ENCODE data around the gene CHMP1B.

CHMP1B gene, protein sequence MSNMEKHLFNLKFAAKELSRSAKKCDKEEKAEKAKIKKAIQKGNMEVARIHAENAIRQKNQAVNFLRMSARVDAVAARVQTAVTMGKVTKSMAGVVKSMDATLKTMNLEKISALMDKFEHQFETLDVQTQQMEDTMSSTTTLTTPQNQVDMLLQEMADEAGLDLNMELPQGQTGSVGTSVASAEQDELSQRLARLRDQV

DNA sequence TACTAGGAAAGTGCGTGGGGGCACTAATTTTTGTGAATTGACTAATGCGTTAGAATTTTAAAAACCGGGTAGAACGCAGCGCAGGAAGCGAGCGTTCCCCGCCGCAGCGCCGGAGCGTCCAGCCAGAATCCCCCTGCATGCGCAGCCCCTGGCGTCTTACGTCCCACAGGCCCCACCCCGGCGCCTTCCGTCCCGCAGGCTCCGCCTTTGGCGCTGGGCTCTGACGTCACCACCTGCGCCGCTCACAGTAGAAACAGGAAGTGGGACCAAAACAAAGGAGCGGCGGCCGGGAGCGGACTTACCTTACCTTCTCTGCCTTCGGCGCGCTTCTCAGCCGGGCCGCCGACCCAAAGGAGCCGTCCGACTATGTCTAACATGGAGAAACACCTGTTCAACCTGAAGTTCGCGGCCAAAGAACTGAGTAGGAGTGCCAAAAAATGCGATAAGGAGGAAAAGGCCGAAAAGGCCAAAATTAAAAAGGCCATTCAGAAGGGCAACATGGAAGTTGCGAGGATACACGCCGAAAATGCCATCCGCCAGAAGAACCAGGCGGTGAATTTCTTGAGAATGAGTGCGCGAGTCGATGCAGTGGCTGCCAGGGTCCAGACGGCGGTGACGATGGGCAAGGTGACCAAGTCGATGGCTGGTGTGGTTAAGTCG is at the start of gene CHMP1B:
Gene CHMP1B (plus strand): TSS at position 268 of the 660 bp plus-strand sequence. CDS start 99 bp downstream, at position 367.
- DNase-seq, result peak; percentile 98

DNA sequence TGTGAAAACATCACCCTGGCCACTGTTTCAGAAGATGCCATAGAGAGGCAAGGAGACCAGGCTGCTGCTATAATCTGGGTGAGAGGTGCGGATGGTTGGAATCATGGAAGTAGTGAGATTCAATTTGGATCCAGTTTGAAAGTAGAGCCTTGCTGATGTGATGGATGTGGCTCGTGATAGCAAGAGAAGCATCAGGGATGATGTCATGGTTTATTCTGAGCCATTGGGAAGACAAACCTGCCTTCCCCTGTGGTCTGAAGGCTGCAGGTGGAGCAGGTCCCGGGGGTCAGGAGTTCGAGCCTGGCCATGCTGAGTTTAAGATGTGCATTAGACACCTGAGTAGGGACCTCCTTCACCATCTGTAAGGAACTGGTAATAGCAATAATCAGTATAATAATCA is 49.6 kb upstream of the CHMP1B start:
- no peak for DNase-seq

DNA sequence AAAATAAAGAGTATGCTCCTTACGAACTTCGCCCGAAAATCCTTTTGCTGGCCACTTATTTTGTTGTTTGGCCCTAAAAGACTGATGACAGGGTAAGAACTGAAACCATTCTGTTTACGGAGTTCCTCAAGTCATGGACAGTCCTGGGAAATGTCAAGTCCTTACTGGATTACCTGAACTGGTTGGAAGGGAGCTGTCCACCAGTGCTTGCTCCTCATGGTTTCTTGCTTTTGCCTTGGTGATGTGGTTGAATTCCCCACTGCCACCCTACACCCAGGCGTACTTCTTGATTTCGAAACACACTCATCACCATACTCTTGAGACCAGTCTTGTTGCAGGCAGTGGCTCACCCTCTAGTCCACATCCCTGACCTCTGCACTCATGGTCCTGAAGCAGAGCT is 49.1 kb upstream of the CHMP1B start:
- no peak for DNase-seq

DNA sequence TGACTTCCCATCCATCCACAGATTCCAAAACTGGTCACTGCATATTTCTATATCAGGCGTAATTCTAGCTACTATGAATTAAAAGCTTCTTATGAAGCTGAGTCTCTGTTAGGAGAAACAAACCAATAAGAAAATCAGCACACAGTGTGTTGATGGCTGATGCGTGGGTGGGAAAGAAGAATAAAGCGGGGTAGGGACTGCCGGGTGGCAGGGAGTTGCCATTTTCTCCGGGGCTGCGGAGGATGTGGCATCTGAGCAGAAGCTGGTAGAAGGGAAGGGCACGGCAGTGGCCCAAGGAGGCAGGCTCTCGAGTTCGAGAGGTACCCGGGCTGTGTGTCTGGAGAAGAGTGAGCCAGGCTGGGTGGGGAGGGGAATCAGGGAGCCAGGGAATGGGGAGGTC is 48.6 kb upstream of the CHMP1B start:
- no peak for DNase-seq

DNA sequence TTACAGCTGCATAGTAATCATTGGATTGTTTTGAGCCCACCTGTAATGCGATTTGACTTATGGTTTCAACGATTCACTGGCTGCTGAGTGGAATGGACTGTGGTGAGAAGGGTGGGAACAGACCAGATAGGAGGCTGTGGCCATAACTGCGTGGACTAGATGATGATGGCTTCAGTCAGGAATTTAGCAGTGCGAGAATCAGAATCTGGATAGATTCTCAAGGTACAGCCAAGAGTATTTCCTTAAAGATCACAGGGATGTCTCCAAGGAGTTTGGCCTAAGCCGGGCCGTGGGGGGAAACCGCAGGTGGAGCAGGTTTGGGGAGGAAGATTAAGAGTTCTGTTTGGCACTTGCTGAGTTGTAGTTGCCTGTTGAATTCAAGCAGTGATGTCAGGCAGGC is 44.0 kb upstream of the CHMP1B start:
- DNase-seq, result no peak

DNA sequence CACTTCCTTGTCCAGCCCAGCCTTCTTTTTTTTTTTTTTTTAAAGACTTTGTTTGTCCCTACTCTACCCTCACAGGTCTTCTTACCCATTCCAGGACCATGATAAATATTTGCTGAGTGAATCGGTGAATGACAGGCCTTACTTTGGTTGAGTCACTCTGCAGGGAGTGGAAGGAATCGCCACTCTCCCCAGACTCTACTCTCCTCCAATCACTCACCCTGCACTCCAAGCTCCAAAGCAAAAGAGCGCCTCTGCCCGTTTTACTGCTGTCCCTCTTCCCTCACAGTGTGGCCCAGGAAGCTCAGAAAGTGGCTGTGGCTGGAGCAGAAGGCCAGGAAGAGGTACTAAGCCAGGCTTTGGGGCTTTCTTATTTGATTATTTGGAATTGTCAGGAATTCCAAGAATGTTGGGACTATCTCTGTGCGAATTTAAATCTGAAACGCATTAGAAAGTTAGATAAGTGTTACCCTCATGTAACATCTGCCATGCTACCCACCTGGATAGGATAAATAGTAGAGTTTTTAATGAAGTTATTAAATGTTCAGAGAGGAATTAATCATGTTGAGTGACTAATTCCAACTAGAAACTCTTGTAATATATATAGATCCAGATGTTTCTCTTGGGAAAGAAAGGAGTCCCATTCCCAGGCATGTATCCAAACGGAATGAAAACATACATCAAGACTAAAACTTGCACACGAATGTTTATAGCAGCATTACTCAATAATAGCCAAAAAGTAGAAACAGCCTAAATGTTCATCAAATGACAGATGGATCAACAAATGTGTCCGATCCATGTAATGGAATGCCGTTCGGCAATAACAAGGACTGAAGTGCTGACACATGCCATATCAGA is 43.0 kb upstream of the CHMP1B start:
- no peak for DNase-seq

DNA sequence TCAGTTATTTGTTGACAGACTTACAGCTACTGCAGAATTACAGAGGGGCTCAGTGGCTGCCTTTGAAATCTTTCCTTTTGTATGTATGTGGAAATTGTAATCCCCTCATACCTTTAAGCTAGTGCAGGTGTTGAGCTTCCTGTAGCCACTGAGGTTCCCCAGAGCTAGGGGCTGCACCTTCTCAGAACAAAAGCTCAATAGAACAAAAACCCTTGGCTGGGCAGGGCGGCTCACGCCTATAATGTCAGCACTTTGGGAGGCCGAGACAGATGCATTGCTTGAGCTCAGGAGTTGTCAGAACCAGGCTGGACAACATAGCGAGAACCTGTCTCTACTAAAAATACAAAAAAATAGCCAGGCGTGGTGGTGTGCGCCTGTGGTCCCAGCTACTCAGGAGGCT is 41.3 kb upstream of the CHMP1B start:
- DNase-seq, result no peak

DNA sequence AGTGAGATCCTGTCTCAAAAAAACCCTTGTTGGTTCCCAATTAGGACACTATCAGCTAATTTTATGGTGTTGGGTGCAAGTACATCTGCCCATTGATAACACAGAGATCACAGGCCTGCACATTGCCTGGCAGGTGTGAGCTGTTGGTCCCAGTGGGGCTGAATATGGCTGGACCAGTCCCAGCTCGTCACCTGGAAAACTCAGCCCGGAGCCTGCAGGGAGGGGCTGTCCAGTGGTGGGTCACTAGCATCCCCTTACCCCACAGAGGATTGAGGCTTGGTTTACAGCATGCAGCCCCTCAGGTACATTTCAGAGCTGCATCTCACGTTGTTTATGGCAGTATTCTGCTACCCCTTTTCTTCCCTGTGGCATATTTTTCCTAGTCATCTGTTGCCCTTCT is 40.8 kb upstream of the CHMP1B start:
- no peak for DNase-seq

DNA sequence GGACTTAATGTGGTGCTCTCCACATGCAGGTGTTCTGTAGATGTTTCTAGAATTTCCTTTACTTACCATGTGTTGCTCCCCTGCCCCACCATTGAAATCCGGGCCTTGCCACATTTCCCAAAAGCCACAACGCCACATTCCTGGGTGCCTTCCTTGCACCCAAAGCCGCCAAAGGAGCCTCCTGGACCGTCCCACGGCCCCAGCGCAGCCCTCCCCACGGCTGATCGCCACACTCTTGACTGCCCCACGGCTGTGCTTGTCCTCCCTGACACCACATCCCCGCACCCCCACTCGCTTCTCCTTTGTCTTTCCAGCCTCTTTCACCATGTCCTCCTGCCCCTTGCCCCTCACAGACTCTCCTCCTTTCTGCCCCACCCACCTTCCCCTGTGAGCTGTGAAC is 40.2 kb upstream of the CHMP1B start:
- no peak for DNase-seq

DNA sequence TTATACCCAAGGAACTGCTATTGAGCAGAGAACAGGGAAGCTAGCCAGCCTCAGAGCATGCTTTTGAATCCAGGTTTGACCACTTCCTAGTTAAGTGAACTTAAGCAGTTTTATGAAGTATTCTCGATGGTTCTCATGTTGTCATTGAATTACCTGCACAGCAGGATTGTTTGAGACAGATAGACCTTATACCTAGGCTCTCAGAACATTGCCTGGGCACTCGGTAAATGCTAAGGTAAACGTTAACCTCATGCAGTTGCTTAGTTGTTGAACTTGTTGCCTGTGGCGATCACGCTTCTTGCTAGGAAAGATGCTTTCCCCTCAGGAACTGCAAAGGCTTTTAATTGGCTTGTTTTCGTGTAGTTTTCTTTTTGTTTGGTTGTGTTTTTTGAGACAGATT is 34.0 kb upstream of the CHMP1B start:
- DNase-seq, result no peak

DNA sequence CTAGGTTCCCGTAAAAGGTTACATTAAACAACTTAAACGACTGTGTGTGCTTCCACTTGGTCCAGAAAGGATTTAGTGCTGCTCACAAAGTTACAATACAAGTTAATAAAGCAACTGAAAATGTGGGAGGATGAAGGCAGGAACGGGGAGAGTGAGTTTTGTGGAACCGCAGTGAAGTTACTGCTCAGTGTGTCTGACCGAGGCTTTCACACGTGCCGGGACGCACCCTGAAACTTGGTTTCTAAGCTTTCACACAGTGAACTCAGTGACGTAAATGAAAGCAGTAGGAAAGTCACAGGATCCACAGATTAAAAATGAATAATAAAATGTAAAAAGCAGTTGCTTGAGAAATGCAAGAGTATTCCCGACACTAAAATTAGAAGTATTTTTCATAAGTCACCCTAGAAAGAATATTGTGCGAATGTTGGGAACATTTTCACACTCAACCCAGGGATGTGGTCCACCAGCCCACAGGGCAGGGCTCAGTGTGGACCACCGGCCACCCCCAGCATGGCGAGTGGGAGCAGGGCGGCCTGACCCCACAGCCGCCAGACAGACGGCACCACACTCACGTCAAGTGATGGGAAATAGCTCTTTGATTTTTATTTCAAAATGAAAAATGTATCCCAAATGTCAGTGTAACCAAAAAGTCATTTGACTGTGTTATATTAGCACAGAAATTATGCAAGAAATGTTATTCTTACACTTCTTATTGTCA is 32.6 kb upstream of the CHMP1B start:
- DNase-seq, result no peak

DNA sequence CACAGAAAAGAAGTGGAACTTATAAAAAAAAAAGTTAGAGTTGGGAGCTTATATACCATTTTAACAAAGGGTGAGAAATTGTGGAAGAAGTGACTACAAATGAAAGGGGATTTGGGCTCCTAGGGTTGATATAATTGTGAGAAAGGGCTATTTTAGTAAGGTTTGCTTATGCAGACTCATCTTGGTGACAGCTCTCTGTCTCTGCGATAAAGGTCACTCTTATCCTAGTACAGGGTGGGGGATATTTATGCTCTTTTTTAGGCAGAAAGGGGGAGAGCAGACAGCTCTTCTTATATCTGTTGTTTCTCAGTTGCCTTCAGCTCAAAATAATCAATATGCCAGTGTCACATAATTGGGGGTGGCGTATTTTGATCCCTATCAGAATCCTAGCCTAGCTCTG is 31.3 kb upstream of the CHMP1B start:
- DNase-seq, result no peak

DNA sequence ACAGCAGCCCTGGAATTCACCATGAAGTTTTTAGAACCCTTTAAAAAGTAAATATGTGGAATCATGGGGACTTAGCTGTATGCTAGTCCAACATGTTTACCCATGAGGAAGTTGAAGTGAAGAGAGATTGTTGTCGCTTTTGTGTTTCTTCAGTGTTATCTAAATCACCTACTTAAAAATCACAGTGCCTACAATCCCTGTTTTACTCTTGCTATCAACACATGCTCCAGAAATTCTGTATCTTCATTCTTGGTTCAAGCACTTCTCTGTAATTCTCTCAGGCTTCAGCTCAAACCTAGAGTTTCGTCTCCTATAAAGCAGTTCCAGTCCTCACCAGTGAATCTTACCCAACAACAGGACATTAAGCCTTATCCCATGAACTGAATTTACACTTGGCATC is 30.5 kb upstream of the CHMP1B start:
- DNase-seq, result no peak

DNA sequence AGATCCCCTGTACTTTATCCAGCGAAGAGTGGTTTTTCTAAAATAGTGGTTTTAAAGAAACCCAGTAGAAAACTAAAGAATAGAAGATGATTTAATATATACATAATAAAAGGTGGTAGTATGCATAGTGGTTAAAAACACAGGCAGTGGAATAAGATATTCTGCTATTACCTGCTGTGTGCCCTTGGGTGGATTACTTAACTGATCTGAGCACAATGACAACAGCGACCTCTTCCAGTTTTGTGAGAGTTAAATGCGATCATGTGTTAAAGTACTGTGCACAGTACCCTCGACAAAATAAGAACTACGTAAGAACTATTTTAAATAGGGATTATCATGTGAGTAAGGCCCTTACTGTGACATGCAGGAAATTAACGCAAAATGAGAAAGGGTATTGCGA is 30.0 kb upstream of the CHMP1B start:
- DNase-seq, result no peak

DNA sequence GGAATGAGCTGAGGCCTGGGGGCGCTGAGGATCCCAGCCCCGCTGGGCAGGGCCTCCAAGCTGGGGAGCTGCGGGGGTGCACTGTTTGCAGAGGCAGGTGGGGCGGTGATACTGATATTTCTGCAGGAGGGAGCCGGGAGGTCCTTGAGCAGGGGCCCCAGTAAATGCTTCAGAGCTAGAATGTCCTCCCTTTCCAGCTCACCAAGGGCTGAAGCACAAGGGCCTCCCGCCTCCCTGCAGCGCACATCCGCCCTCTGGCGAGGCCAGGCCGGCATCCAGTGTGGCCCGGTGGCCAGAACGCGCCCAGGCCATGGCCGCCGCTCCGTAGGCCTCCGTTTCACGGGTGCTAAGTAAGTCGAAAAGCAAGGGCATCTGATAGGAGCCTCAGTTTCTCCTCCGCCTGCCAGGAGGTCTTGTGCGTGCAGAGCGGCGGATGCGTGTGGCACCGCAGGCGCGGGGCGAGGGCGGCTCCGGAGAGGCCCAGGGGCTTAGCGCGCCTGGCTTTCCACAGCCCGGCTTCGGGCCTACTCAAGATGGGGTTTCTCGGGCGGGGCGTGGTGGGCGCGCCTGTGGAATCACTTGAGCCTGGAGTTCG is 29.5 kb upstream of the CHMP1B start:
- no peak for DNase-seq

DNA sequence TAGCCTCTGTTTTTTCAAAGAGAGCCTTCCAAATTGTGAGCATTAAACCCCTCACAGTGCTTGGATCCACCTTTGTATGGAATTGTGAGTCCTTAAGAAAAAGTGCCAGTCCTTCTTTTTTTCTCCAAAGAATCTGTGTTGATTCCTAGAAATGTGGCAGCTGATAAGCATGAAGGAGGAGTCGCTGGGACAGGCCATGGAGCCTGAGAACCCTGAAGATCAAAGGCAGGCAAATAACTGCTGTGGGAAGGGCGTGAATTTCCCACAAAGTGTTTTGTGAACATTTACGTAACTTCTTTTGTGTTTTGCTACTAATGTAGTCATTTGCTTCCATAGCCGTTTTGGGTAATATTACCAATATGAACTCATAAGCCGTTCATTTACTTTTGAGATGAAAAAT is 27.7 kb upstream of the CHMP1B start:
- DNase-seq, result no peak

DNA sequence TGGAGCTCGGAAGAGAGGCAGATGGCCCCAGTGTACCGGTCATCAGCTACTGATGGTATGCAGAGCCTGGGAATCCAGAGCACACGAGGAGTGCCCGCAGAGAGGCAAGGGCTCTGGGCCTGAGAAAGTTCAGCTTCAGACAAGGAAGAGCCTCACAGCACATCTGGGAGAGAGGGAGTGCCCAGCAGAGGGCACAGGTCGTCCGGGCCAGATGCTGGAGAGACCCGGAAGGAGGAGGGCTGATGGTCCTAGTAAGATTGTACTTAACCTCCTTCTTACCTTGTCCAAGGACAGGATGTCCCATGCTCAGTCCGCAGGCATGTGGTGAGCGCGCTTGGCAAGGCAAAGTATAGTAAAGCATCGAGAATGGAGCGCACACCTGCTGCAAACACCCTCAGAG is 24.4 kb upstream of the CHMP1B start:
- DNase-seq, result no peak

DNA sequence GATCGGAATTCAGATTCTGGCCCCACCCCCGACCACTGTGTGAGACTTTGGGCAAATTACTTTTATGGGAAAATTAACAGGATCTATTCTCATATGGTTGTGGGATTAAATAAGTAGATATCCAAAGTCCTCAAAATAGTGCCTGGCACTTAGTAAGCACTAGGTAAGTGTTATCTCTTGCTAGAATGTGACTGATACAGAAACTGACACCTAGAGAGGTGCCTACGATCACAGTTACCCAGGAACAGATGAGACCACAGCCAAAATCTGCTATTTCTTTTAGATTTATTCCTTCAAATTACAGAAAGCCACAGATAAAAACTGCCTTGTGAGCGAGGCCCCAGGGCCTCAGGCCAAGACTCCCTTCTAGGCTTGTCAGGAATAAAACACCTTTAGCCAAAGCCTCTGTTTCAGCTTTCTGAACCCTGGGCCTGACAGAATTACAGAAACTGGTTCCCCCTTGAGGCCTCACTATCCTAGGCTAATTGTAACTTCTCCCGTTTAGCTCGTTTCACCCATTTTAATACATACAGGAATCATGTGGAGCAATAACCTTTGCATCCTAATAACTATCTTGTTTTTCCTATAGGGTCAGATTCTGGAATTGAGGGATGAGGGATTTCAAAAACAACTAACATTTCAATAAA is 22.3 kb upstream of the CHMP1B start:
- DNase-seq, result no peak

DNA sequence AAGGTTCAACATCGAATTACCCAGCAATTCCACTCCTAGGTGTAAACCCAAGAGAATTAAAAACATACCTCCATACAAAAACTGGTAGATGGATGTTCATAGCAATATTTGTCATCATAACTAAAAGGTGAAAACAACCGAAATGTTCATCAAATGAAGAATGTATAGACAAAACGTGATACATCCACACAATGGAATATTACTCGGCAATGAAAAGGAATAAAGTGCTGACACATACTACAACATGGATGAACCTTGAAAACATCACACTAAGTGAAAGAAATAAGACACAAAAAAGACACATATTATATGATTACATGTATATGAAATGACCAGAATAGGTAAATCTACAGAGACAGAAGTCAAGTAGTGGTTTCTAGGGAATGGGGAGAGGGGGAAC is 20.6 kb upstream of the CHMP1B start:
- DNase-seq, result no peak

DNA sequence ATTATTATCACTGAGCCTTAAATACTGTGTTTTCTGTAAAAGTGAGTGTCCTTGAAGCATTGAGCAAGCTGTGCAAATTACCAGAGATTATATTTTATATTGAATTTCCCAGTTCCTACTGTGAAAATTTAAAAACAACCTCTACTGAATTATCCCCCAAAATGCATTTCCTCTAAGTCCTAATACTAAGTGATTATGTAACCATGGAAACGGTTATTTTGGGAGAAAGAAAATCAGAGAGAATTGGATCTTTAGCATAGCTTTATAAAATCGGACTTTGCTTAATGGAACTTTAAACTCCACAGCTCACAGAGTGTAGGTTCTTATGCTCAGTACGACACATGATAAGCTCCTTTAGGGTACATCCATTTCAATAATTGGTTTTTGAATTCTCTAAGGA is 19.3 kb upstream of the CHMP1B start:
- no peak for DNase-seq

DNA sequence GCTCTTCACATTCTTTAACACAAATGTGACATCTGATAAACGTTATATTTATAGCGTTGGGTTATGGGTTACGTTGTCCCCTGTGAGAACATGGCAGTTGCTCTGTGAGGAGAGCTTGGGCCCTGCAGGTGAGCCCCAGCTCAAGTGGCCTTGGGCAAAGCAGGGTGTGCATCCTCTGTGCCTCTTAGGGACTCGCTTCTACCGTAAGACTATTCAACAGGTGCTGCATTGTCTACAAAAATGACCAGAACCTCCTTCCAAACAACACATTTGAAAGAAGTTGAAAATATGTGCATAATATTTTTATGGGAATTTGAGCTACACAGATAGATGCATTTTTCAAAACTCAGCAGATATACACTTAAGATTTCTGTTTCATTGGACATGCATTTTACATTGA is 16.4 kb upstream of the CHMP1B start:
- DNase-seq, result no peak

DNA sequence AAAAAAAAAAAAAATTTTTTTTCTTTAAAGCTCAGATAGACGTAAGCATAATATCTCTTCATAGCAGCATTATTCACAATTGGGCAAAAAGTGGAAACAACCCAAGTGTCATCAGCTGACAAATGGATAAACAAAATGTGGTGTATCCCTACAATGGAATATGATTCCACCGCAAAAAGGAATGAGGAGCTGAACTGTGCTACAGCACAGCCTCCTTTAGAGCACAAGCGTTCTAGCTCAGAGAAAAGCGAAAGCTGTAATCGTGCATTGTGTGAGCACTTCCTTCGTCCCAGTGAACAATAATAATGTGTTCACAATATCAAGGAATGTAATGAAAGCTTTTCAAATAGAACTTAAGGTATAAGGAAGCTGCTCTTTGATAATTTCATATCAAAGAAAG is 11.7 kb upstream of the CHMP1B start:
- no peak for DNase-seq

DNA sequence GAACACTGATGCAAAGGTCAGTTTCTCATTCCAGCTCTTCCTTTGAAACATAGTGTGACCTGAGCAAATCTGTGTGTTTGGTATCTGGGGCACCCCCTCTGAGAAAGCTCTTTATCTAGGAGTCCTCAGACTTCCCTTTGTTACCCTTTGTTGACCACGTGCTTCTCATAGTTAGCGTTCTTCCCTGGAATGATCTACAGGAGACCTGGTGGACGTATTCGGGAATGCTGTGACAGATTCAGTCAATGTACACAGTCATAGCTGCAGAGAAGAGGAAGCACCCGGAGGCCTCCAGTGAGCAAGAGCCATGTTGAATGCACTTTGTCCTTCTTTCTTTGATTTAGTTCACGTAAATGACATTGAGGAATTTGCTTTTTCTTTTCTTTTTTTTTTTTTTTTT is 10.7 kb upstream of the CHMP1B start:
- DNase-seq, result no peak
